Neural cell (in vitro differentiated cells): ENCODE data around the gene SRC. TPM values are rescaled to one million over a fixed set of nuclear protein-coding genes. Genes with fewer than 3 reads are reported as not detected.

Experiments
- H2AFZ ChIP-seq: fragments of 200-600, 300-800 bp; sonication (generic), shearing (Covaris generic); 2 replicates; pipeline ENCODE4 v1.6.0; 2014; ENCODE audit warnings: low read depth, mild to moderate bottlenecking, antibody characterized with exemption, low read length, moderate library complexity
- H3F3A ChIP-seq: fragments of 200-600 bp; shearing (Covaris generic); 2 replicates; pipeline ENCODE4 v1.6.1; 2016; ENCODE audit warnings: mild to moderate bottlenecking, moderate library complexity, mixed read lengths, antibody characterized with exemption, low read length; ENCODE audit not compliant: insufficient read depth, poor library complexity, severe bottlenecking
- H3K27ac ChIP-seq: fragments of 200-600, 300-800 bp; sonication (generic), shearing (Covaris generic); 2 replicates; pipeline ENCODE4 v1.5.1; 2014; ENCODE audit warnings: mild to moderate bottlenecking, low read length, moderate library complexity
- H3K27me3 ChIP-seq: fragments of 300-800, 200-600 bp; sonication (generic), shearing (Covaris generic); 2 replicates; pipeline ENCODE4 v1.6.0; 2014; ENCODE audit warnings: mild to moderate bottlenecking, low read depth, low read length, moderate library complexity; ENCODE audit not compliant: insufficient read depth
- H3K36me3 ChIP-seq: fragments of 300-800, 200-600 bp; sonication (generic), shearing (Covaris generic); 2 replicates; pipeline ENCODE4 v1.5.1; 2014; ENCODE audit warnings: mild to moderate bottlenecking, antibody characterized with exemption, low read length, moderate library complexity; ENCODE audit not compliant: insufficient read depth
- H3K4me2 ChIP-seq: fragments of 300-800, 200-600 bp; sonication (generic), shearing (Covaris generic); 2 replicates; pipeline ENCODE4 v1.6.0; 2014; ENCODE audit warnings: mild to moderate bottlenecking, low read length
- H3K4me3 ChIP-seq: fragments of 300-800, 200-600 bp; sonication (generic), shearing (Covaris generic); 2 replicates; pipeline ENCODE4 v1.5.1; 2014; ENCODE audit warnings: mild to moderate bottlenecking, low read length, moderate library complexity
- H3K79me2 ChIP-seq: fragments of 200-600 bp; shearing (Covaris generic); replicated peaks from 2 replicates; pipeline ENCODE4 v1.6.0; 2014; ENCODE audit warnings: mild to moderate bottlenecking, low read length, moderate library complexity; ENCODE audit not compliant: insufficient read depth
- H3K9ac ChIP-seq: fragments of 300-800, 200-600 bp; sonication (generic), shearing (Covaris generic); 2 replicates; pipeline ENCODE4 v1.6.1; 2016; ENCODE audit warnings: mild to moderate bottlenecking, low read length, mixed read lengths
- H3K9me2 ChIP-seq: fragments of 200-600 bp; shearing (Covaris generic); 2 replicates; pipeline ENCODE4 v1.6.1; 2016; ENCODE audit warnings: mild to moderate bottlenecking, low read length, mixed read lengths; ENCODE audit not compliant: insufficient read depth
- H3K9me3 ChIP-seq: fragments of 200-600, 300-800 bp; sonication (generic), shearing (Covaris generic); 2 replicates; pipeline ENCODE4 v1.6.1; 2016; ENCODE audit warnings: mild to moderate bottlenecking, mixed run types, low read length, moderate library complexity, mixed read lengths
- H4K20me1 ChIP-seq: fragments of 200-600 bp; shearing (Covaris generic); 2 replicates; pipeline ENCODE4 v1.6.1; 2016; ENCODE audit warnings: mild to moderate bottlenecking, mixed run types; ENCODE audit not compliant: insufficient read depth
- EP300 ChIP-seq: fragments of 450-650 bp; conservative IDR thresholded peaks from 2 replicates; pipeline ENCODE4 v1.6.1; 2014; ENCODE audit warnings: antibody characterized with exemption, mild to moderate bottlenecking, moderate library complexity; ENCODE audit not compliant: poor library complexity, severe bottlenecking
- EZH2 ChIP-seq: fragments of 200-600, 300-800 bp; shearing (Covaris generic), sonication (generic); IDR thresholded peaks from 2 replicates; pipeline ENCODE4 v1.6.1; 2014; ENCODE audit warnings: antibody characterized with exemption, low read length, borderline replicate concordance, mild to moderate bottlenecking; ENCODE audit not compliant: insufficient read depth, poor library complexity, severe bottlenecking
- MXI1 ChIP-seq: fragments of 450-650 bp; conservative IDR thresholded peaks from 2 replicates; pipeline ENCODE4 v1.6.1; 2014; ENCODE audit warnings: antibody characterized with exemption, mild to moderate bottlenecking; ENCODE audit not compliant: poor library complexity, severe bottlenecking
- POLR2AphosphoS5 ChIP-seq: IDR thresholded peaks from 2 replicates; pipeline ENCODE4 v1.6.1; 2012
- RAD21 ChIP-seq: fragments of 450-650 bp; conservative IDR thresholded peaks from 2 replicates; pipeline ENCODE4 v1.6.1; 2014; ENCODE audit warnings: antibody characterized with exemption, mild to moderate bottlenecking, moderate library complexity
- SMC3 ChIP-seq: fragments of 450-650 bp; conservative IDR thresholded peaks from 2 replicates; pipeline ENCODE4 v1.6.1; 2014; ENCODE audit warnings: antibody characterized with exemption, mild to moderate bottlenecking, moderate library complexity; ENCODE audit not compliant: poor library complexity
- TAF1 ChIP-seq: IDR thresholded peaks from 2 replicates; pipeline ENCODE4 v1.6.1; 2012; ENCODE audit warnings: low read depth
- polyA plus RNA-seq: library from polyadenylated mRNA; depleted of rRNA; stranded (reverse); fragments of >200 nt; gene quantifications from 2 replicates; pipeline ENCODE4 v1.2.3, GENCODE V29; 2014
- TF ChIP-seq, protein P1 (sequence below): fragments of 450-650 bp; IDR thresholded peaks from 2 replicates; pipeline ENCODE4 v1.5.1; 2014; ENCODE audit warnings: antibody characterized with exemption, mild to moderate bottlenecking, moderate library complexity; ENCODE audit not compliant: poor library complexity, severe bottlenecking

Gene SRC
- polyA plus RNA-seq, 1 donor from 2014 or later: 39.0 TPM

DNA sequence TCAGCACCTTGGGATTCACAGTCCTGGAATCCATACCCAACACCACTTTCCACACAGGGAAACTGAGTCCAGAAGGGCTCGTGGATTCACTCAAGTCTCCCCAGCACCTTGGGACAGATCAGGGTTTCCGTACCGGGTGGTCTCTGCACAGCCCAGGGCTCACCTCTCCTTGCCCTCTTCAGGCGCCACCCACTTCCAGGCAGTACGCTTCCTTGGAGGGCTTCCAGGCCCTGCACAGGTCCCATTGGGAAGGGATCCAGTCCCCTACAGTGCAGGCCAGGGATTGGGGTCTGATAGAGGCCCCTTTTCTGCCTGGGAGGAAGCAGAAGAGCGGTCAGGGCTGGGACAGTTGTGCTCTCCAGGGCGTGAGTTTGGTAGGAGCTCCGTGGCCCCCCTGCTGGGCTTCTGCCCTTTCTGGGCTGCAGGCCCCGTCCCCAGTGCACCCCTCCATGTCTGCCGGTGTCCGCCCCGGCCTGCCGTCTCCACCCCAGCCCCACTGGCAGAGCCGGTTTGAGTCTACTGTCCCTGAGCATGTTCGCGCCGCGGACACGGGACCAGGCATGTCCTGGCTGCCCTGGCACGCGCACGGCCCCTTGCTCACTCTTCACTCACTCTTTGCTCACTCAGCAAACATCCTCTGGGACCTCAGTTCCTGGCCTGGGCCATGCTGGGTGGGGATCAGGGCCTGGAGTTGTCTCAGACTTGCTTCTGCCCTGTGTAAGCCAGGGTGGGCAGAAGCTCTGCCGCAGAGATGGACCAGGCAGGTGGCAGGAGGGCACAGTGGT lies 12.6 kb downstream of the SRC start:
- Histone ChIP-seq H3K79me2 (peaks cover 44% of the 10 kb centered on the region), H3K27ac (no peak overlapping the region), H3K27me3 (no peaks in the 10 kb centered on the region), H3K9ac (no peak overlapping the region), H3K4me2 (no peak overlapping the region), H3K9me2 (no peaks in the 10 kb centered on the region), H2AFZ (no peak overlapping the region), H3F3A (no peaks in the 10 kb centered on the region), H3K4me3 (no peak overlapping the region), H3K36me3 (no peaks in the 10 kb centered on the region), H3K9me3 (no peaks in the 10 kb centered on the region), H4K20me1 (peaks cover 3% of the 10 kb centered on the region)
- TF ChIP-seq MXI1: no peak
- no peak for TF ChIP-seq POLR2AphosphoS5

DNA sequence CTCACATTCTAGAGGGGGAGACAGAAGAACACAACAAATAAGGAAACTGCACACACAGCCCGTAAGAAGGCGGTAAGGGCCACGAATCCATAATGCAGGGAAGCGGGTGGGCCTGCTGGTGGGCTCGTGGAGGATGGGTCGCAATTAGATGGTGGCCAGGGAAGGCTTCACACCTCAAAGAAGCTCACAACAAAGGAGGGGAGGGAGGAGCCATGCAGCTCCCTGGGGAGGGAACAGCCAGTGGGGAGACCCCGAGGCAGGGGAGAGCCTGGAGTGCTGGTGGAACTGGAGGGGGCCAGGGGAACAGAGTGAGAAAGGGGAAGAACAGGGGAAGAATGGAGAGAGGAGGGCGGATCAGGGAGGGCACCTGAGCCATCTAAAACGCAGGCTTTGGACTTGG lies 13.4 kb downstream of the SRC start:
- Histone ChIP-seq H3K4me2 (no peak overlapping the region), H3K4me3 (no peak overlapping the region), H3K79me2 (peaks cover 36% of the 10 kb centered on the region), H3K9me3 (no peaks in the 10 kb centered on the region), H3K27me3 (no peaks in the 10 kb centered on the region), H3K9me2 (no peaks in the 10 kb centered on the region), H3K36me3 (no peaks in the 10 kb centered on the region), H3F3A (no peaks in the 10 kb centered on the region), H3K9ac (no peak overlapping the region), H3K27ac (no peak overlapping the region), H4K20me1 (peaks cover 3% of the 10 kb centered on the region), H2AFZ (no peak overlapping the region)
- TF ChIP-seq EZH2 (no peak), SMC3 (no peak), TAF1 (no peak), POLR2AphosphoS5 (no peak)
- TF ChIP-seq, protein P1, sequence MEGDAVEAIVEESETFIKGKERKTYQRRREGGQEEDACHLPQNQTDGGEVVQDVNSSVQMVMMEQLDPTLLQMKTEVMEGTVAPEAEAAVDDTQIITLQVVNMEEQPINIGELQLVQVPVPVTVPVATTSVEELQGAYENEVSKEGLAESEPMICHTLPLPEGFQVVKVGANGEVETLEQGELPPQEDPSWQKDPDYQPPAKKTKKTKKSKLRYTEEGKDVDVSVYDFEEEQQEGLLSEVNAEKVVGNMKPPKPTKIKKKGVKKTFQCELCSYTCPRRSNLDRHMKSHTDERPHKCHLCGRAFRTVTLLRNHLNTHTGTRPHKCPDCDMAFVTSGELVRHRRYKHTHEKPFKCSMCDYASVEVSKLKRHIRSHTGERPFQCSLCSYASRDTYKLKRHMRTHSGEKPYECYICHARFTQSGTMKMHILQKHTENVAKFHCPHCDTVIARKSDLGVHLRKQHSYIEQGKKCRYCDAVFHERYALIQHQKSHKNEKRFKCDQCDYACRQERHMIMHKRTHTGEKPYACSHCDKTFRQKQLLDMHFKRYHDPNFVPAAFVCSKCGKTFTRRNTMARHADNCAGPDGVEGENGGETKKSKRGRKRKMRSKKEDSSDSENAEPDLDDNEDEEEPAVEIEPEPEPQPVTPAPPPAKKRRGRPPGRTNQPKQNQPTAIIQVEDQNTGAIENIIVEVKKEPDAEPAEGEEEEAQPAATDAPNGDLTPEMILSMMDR: no peak

DNA sequence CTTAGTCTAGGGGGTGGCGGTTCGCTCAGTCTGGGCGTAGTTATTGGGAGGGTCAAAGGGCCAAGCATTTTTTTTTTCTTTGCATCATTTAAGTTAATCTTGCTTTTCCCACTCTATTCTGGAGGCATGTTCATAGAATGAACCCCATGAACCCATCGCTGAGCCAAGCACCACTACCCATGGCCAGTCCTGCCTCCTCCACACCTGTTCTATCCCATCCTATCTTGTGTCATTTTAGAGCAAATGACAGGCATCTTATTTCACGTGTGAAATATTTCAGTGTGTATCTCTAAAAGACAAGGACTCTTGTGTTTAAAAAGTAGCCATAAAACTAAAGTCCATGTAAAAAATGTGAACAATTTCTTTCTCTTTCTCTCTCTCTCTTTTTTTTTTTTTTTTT lies 13.9 kb downstream of the SRC start:
- Histone ChIP-seq H3K4me2 (no peak overlapping the region), H3K9ac (no peak overlapping the region), H4K20me1 (peaks cover 3% of the 10 kb centered on the region), H3K36me3 (no peaks in the 10 kb centered on the region), H3K4me3 (no peak overlapping the region), H3F3A (no peaks in the 10 kb centered on the region), H3K27me3 (no peaks in the 10 kb centered on the region), H3K9me3 (no peaks in the 10 kb centered on the region), H3K27ac (no peak overlapping the region), H3K79me2 (peaks cover 34% of the 10 kb centered on the region), H3K9me2 (no peaks in the 10 kb centered on the region), H2AFZ (no peak overlapping the region)
- no peak for TF ChIP-seq SMC3
- no peak for TF ChIP-seq RAD21
- no peak for TF ChIP-seq EZH2
- TF ChIP-seq, protein P1: no peak
- no peak for TF ChIP-seq EP300
